HG02588 (cell line): Measurements from ENCODE around the gene RSPH6A.
A peak's percentile ranks its signal among the peaks of the same experiment; 100 is the strongest.

Experiments used
- ATAC-seq: cut with Tn5 transposase; IDR thresholded peaks from one replicate; pipeline ENCODE4 v1.9.1; 2021; ENCODE audit warnings: mild to moderate bottlenecking, moderate library complexity; ENCODE audit not compliant: unreplicated experiment

Gene RSPH6A

DNA sequence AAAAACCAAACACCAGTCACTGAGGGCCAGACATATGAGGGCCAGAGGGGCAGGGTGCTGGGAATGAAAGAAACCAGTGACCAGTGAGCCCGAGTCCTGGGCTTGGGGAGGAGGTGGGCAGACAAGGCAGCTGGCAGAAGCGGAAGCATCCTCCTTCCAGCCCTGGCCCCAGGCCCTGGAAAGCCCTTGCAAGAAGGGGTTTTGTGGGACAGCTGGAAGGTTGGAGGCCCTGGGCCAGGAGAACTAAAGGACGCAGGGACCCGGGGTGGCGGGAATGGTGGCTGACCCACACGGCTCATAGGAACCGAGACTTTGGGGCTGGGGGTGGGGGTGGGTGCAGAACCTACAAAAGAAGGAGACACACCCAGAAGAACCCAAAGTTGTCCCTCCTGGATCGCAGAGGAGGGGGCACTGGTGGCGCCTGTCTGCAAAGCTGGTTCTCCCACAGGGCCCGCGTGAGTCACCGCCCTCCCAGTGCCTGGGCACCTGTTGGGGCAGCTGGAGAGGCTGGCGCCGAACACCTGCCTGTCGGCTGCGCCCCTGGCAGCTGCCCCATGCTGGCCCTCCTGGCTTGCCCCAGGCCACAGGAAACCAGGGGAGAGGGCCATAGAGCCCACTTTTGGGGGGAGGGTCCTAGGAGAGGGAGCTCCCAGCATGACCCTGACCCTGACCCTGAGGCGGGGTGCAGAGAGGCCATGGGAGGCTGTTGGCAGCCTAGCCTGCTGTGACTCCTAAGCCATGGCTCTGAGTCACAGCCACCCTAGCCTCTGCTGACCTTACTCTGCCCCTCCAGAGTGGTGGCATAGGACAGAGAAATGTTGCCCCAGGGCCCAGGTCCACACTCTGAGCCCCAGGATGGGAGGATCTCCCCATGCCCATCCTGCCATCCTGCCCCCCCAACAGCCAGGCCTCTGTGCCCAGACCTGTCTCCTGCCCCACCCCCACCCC is 33.6 kb downstream of the RSPH6A start:
- no peak for ATAC-seq

GRCh38 chr19:45780448-45781213 is 34.5 kb downstream of the RSPH6A start:
- no peak for ATAC-seq

GRCh38 chr19:45780146-45780447 is 35.0 kb downstream of the RSPH6A start:
- ATAC-seq = no peak

DNA sequence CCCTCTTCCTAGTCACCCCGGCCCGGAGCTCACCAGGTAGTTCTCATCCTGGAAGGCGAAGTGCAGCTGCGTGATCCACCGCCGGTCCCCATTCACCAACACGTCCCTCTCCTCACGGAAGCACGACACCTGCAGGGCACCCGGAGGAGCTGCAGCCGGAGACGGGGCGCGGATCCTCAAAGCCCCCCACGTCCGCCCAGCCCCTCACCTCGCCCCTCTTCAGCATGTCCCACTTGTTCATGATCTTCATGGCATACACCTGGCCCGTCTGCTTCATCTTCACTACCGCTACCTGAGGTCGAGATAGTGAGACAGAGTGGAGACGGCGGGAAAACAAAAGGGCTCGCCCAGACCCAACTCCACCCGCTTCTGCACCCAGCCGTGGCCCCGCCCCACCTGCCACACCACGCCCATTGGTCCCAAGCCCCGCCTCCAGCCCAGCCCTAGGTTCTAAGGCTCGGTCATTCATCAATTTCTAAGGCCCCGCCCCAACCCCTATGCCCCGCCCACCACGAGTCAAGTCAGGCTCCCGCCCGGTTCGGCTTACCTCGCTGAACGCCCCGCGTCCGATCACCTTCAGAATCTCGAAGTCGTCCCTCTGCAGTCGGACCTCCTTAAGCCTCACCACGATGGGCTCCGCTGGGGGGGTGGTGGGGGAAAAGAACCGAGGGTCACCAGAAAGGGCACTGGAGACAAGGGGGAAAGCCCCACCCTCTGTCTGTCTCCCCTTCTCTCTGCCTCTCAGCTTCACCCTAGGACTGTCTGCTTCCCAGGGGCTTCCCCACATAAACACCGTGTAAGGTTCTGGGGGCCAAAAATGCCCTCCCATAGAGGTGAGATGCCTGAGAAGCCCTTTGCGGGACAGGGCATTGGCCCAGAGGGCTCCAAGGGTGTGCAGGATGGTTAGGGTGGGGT is 35.6 kb downstream of the RSPH6A start:
- ATAC-seq = peak; percentile 70

GRCh38 chr19:45778010-45778661 is 37.0 kb downstream of the RSPH6A start:
- ATAC-seq = no peak

DNA sequence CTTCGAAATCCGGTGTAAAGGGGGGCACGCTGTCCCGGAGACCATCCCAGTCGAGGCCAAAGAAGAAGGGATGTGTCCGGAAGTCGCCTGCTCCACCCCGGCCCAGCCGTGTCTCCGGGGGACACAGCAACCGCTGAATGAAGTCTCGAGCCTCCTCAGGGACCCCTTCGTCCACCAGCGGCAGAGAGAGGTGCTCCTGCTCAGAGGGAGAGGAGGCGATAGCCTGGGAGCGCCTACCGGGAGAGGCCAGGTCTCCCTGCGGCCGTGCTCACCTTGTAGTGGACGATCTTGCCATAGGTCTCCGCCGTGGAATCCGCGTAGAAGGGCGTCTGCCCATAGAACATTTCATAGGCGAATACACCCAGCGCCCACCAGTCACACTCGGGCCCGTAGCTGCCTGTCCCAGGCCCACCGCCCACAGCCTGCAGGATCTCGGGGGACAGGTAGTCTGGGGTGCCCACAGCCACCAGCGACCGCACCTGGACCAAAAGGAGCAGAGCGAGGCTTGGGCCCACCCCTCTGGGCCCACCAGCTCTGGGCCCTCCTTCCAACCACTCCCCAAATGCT is 37.6 kb downstream of the RSPH6A start:
- ATAC-seq = no peak

GRCh38 chr19:45774765-45775164 is 40.3 kb downstream of the RSPH6A start:
- ATAC-seq = no peak

DNA sequence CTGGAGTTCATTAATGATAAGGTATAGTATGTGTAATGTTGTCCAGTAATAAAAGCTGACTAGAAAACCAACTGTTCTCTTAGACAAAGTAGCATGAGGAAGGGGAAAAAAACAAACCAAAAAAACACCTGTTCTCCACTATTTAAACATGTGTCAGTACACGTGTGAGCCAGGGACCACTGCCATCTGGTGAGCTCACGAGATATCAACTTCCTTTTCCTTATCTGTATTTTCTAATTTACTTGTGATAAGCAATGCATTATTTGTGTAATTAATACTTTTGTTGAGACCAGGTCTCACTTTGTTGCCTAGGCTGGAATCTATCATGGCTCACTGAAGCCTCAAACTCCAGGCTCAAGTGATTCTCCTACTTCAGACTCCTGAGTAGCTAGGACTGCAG is 41.7 kb downstream of the RSPH6A start:
- ATAC-seq = no peak

- ATAC-seq = no peak
These were observed 42.2 kb downstream of the RSPH6A start for GRCh38 chr19:45772912-45773311.

DNA sequence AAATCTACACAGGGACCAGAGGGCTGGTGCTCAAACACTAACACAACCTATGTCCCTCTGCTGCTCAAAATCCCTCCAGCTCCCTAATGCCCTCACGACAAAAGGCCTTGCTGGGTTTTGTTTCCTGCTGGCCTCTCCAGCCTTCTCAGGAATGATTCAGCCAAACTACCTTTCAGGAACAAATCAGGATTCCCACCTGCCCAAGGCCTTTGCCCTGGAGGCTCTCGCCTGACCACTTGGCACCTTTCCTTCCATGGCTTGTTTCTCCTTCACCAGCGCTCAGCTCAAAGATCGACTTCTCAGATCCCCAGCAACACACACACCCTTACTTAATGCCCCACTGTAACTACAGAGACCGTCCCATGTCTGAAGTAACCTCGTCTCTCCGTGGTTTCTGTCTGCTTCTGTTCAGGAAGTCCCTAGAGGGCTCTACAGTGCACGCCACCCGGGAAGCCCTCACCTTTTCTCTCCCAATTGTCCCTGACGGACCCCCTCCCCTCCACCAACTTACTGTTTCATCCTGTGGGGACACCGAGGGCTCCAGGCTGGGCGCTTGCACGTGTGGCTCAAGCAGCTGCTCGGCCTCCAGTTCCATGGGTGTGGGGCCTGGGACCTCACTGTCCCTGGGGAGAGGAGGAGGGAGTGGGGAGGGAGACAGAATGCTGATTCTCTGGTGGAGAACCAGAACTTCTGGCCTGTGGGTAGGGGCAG is 42.8 kb downstream of the RSPH6A start:
- no peak for ATAC-seq

DNA sequence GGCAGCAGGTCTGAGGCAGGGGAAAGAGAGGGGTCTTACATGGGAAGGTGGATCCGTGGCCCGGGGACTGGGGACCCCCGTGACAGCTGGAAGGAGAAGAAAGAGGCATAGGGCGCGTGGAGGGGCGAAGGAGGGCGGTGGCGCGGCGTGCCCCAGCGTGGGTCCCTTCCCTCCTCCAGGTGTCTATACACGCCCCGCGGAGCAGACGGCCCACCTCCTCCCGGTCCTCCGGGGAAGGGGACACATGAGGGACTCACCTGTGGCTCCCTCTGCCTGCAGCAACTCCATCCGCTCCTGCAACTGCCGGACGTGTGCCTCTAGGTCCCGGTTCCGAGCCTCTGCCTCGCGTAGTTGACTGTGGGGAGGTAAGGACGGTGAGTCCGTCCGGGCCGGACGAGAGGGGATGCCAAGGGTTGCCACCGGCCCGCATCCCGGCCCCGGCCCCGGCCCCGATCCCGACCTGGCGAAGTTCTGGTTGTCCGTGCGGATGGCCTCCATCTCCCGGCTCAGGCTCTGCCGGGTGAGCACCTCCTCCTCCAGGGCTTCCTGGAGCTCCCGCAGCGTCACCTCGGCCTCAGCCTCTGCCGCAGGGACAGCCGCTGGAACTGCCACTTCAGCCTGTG is 43.7 kb downstream of the RSPH6A start:
- ATAC-seq = no peak

DNA sequence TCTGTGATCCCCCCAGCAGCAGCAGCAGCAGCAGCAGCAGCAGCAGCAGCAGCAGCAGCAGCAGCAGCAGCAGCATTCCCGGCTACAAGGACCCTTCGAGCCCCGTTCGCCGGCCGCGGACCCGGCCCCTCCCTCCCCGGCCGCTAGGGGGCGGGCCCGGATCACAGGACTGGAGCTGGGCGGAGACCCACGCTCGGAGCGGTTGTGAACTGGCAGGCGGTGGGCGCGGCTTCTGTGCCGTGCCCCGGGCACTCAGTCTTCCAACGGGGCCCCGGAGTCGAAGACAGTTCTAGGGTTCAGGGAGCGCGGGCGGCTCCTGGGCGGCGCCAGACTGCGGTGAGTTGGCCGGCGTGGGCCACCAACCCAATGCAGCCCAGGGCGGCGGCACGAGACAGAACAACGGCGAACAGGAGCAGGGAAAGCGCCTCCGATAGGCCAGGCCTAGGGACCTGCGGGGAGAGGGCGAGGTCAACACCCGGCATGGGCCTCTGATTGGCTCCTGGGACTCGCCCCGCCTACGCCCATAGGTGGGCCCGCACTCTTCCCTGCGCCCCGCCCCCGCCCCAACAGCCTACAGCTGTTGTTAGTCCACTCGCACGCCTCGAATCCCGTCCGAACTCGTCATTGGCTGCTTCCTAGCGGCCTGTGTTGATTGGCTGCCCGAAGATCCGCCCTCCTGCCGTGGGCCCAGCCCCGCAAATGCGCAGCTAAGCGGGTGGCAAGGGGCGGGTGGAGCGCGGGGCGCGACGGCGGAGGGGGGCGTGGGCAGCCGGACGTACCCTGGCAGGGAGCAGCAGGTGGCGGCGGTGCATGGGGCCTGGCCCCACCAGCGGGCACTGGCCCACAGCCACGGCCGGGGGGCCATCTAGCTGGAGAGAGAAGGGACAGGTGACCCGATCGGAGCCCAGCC is 44.7 kb downstream of the RSPH6A start:
- peak; percentile 45 for ATAC-seq

DNA sequence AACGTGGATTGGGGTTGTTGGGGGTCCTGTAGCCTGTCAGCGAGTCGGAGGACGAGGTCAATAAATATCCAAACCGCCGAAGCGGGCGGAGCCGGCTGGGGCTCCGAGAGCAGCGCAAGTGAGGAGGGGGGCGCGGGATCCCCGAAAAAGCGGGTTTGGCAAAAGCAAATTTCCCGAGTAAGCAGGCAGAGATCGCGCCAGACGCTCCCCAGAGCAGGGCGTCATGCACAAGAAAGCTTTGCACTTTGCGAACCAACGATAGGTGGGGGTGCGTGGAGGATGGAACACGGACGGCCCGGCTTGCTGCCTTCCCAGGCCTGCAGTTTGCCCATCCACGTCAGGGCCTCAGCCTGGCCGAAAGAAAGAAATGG is 45.3 kb downstream of the RSPH6A start:
- no peak for ATAC-seq

DNA sequence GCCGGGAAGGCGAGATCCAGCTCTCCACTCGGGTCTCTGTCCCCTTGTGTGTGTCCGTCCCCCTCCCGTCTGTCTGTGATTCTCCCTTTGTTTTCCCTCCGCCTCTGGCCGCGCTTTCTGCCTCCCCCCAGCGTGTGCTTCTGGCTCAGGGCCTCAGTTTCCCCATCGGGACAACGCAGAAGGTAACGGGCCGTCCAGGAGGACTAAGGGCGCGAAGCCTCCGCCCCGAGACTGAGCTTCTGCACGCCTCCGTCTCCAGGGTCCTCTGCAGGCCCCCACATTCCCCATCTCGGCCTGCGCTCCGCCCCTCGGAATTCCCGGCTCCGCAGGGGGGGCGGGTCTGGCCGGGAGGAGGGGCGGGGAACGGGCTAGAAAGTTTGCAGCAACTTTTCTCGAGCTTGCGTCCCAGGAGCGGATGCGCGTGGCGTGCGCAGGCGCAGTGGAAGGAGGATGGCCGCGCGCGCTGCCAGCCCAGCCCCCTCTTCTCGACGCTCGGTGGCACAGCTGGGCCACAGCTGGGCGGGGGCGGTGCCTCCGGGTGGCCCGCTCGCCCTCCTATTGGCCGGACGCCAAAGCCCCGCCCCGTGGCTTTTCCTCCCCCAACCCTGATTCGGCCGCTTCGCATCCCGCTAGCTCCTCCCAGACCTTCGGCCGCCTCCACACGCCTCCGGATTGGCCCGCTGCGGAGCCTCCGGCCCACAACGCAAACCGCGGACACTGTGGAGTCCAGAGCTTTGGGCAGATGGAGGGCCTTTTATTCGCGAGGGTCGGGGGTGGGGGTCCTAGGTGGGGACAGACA is 45.9 kb downstream of the RSPH6A start, which contains the start of gene SIX5:
SIX5 (minus strand) TSS at position 269 of the 799 bp plus-strand sequence. CDS start 408 bp downstream, outside the sequence.
- ATAC-seq = peak; percentile 62

- ATAC-seq = no peak
These were observed 46.5 kb downstream of the RSPH6A start for GRCh38 chr19:45768655-45768983.

GRCh38 chr19:45767881-45768654 is 47.0 kb downstream of the RSPH6A start:
- no peak for ATAC-seq
